ENCODE measurements around the gene PRIM1. TPM values are rescaled to one million over a fixed set of nuclear protein-coding genes. Genes with fewer than 3 reads are reported as not detected.

Gene PRIM1
- total RNA-seq, 1 donor from 2014 or later = 166 TPM

- peaks cover 34% of the 10 kb centered on the region for H3K4me1 ChIP-seq
- H3K27me3 ChIP-seq = no peaks in the 10 kb centered on the region
- no peaks in the 10 kb centered on the region for H3K9me3 ChIP-seq (ENCODE audit: low read depth)
- H3K27ac ChIP-seq = peak within 1 kb of the TSS; percentile 97
- peaks cover 51% of the 10 kb centered on the region for H3K79me2 ChIP-seq (ENCODE audit: low read depth)
- TF ChIP-seq CTCF (IDR thresholded peaks at IDR 0.05) (no peak), EZH2 (IDR thresholded peaks at IDR 0.05) (no peak), EZH2phosphoT487 (IDR thresholded peaks at IDR 0.05) (no peak)
- peak within 1 kb of the TSS; percentile 98 for H3K9ac ChIP-seq
- peak within 1 kb of the TSS; percentile 95 for H2AFZ ChIP-seq (replicated peaks)
- H3F3A ChIP-seq (ENCODE audit: low read depth) = peaks cover 52% of the 10 kb centered on the region
- Mint-ChIP-seq H3K27me3 (ENCODE audit: insufficient read depth, low read depth) (peaks cover 13% of the 10 kb centered on the region), H3K27ac (peak within 1 kb of the TSS; percentile 97), H3K9me3 (no peaks in the 10 kb centered on the region), H3K36me3 (peaks cover 35% of the 10 kb centered on the region), H3K4me3 (peak within 1 kb of the TSS; percentile 96), H3K4me1 (peaks cover 37% of the 10 kb centered on the region)
- H3K4me3 ChIP-seq = peak within 1 kb of the TSS; percentile 91
- H3K36me3 ChIP-seq = peaks cover 5% of the 10 kb centered on the region
- peak; percentile 96 for DNase-seq (ENCODE audit: low spot score)
- H4K20me1 ChIP-seq (ENCODE audit: low read depth) = peaks cover 45% of the 10 kb centered on the region
- H3K4me2 ChIP-seq = peak within 1 kb of the TSS; percentile 91
These were observed 27.0 kb downstream of the PRIM1 start, which contains the start of gene NACA for GRCh38 chr12:56724972-56725722. TSS of gene NACA (minus strand) at chr12:56725299. CDS start at chr12:56724521, 778 bp downstream.

- DNase-seq (ENCODE audit: low spot score) = peak; percentile 33
- TF ChIP-seq EZH2 (IDR thresholded peaks at IDR 0.05) (no peak), EZH2phosphoT487 (IDR thresholded peaks at IDR 0.05) (no peak)
- Histone ChIP-seq H3F3A (ENCODE audit: low read depth) (peaks cover 57% of the 10 kb centered on the region), H3K4me2 (peak overlapping the region; percentile 91), H3K79me2 (ENCODE audit: low read depth) (peaks cover 56% of the 10 kb centered on the region), H3K27ac (peak overlapping the region; percentile 97), H4K20me1 (ENCODE audit: low read depth) (peaks cover 51% of the 10 kb centered on the region), H3K9ac (peak overlapping the region; percentile 98), H3K27me3 (no peaks in the 10 kb centered on the region), H3K9me3 (ENCODE audit: low read depth) (no peaks in the 10 kb centered on the region), H3K36me3 (no peaks in the 10 kb centered on the region), H2AFZ (replicated peaks) (peak overlapping the region; percentile 95), H3K4me1 (peaks cover 39% of the 10 kb centered on the region), H3K4me3 (peak overlapping the region; percentile 91)
- H3K4me3 Mint-ChIP-seq = peak overlapping the region; percentile 96
- peak overlapping the region; percentile 97 for H3K27ac Mint-ChIP-seq
- H3K27me3 Mint-ChIP-seq (ENCODE audit: insufficient read depth, low read depth) = peaks cover 13% of the 10 kb centered on the region
- H3K4me1 Mint-ChIP-seq = peaks cover 41% of the 10 kb centered on the region
- peaks cover 36% of the 10 kb centered on the region for H3K36me3 Mint-ChIP-seq
- H3K9me3 Mint-ChIP-seq = no peaks in the 10 kb centered on the region
These were observed 27.5 kb downstream of the PRIM1 start for GRCh38 chr12:56724701-56724971.

- no peaks in the 10 kb centered on the region for H3K9me3 Mint-ChIP-seq
- Histone ChIP-seq H3K36me3 (no peaks in the 10 kb centered on the region), H2AFZ (replicated peaks) (no peak overlapping the region), H4K20me1 (ENCODE audit: low read depth) (peaks cover 56% of the 10 kb centered on the region), H3K27me3 (no peaks in the 10 kb centered on the region), H3F3A (ENCODE audit: low read depth) (peaks cover 61% of the 10 kb centered on the region), H3K9me3 (ENCODE audit: low read depth) (no peaks in the 10 kb centered on the region), H3K79me2 (ENCODE audit: low read depth) (peaks cover 61% of the 10 kb centered on the region), H3K27ac (peak overlapping the region; percentile 97), H3K4me1 (peaks cover 45% of the 10 kb centered on the region), H3K4me3 (peak overlapping the region; percentile 91), H3K4me2 (peak overlapping the region; percentile 91), H3K9ac (peak overlapping the region; percentile 98)
- H3K36me3 Mint-ChIP-seq = peaks cover 39% of the 10 kb centered on the region
- H3K27me3 Mint-ChIP-seq (ENCODE audit: insufficient read depth, low read depth) = peaks cover 13% of the 10 kb centered on the region
- no peak for TF ChIP-seq EZH2 (IDR thresholded peaks at IDR 0.05)
- TF ChIP-seq EZH2phosphoT487 (IDR thresholded peaks at IDR 0.05) = no peak
- no peak for TF ChIP-seq CTCF (IDR thresholded peaks at IDR 0.05)
- DNase-seq (ENCODE audit: low spot score) = peak; percentile 39
- peak overlapping the region; percentile 97 for H3K27ac Mint-ChIP-seq
- H3K4me1 Mint-ChIP-seq = peaks cover 46% of the 10 kb centered on the region
- H3K4me3 Mint-ChIP-seq = peak overlapping the region; percentile 96
These were observed 28.0 kb downstream of the PRIM1 start for GRCh38 chr12:56723889-56724700.
